Jurkat, Clone E6-1 (cell line): ENCODE measurements around the gene GRM1.
"Not testable (repeated sequence)": the region's sequence is repeated elsewhere in the genome, so short reads cannot be mapped to it uniquely, and the experiment has no call there.

ENCODE experiments used
- DNase-seq: peaks from one replicate; pipeline ENCODE4 v3.0.0-alpha.2; 2011; ENCODE audit warnings: low read depth, low spot score
- H3K4me3 ChIP-seq: 2 replicates; pipeline ENCODE4 v1.5.1; 2011; ENCODE audit warnings: mild to moderate bottlenecking, low read length, control low read depth, moderate library complexity

The GRM1 gene

GRCh38 chr6:146177785-146178184 lies 148.9 kb downstream of the GRM1 start:
- H3K4me3 ChIP-seq = no peak overlapping the region
- DNase-seq = no peak

GRCh38 chr6:146183831-146184230 lies 155.0 kb downstream of the GRM1 start:
- H3K4me3 ChIP-seq = no peak overlapping the region
- no peak for DNase-seq

- no peak for DNase-seq
- no peak overlapping the region for H3K4me3 ChIP-seq
Observed at GRCh38 chr6:146184701-146185100, 155.8 kb downstream of the GRM1 start.

GRCh38 chr6:146189131-146189530 lies 160.3 kb downstream of the GRM1 start:
- DNase-seq = no peak
- H3K4me3 ChIP-seq = no peak overlapping the region

GRCh38 chr6:146190581-146190980 lies 161.7 kb downstream of the GRM1 start:
- H3K4me3 ChIP-seq = no peak overlapping the region
- DNase-seq = no peak

GRCh38 chr6:146191166-146191565 lies 162.3 kb downstream of the GRM1 start:
- no peak for DNase-seq
- H3K4me3 ChIP-seq = no peak overlapping the region

GRCh38 chr6:146191612-146192011 lies 162.8 kb downstream of the GRM1 start:
- H3K4me3 ChIP-seq = no peak overlapping the region
- DNase-seq = no peak

- DNase-seq = no peak
- H3K4me3 ChIP-seq = no peak overlapping the region
Observed at GRCh38 chr6:146194434-146194833, 165.6 kb downstream of the GRM1 start.

GRCh38 chr6:146200176-146200575 lies 171.3 kb downstream of the GRM1 start:
- DNase-seq = no peak
- no peak overlapping the region for H3K4me3 ChIP-seq

- no peak overlapping the region for H3K4me3 ChIP-seq
- DNase-seq = no peak
Observed at GRCh38 chr6:146202570-146202969, 173.7 kb downstream of the GRM1 start.

- H3K4me3 ChIP-seq = no peak overlapping the region
- no peak for DNase-seq
Observed at GRCh38 chr6:146209942-146210341, 181.1 kb downstream of the GRM1 start.

- no peak for DNase-seq
- no peak overlapping the region for H3K4me3 ChIP-seq
Observed at GRCh38 chr6:146210406-146211083, 181.7 kb downstream of the GRM1 start.

GRCh38 chr6:146211646-146212045 lies 182.8 kb downstream of the GRM1 start:
- no peak for DNase-seq
- no peak overlapping the region for H3K4me3 ChIP-seq

GRCh38 chr6:146212781-146213180 lies 183.9 kb downstream of the GRM1 start:
- DNase-seq = no peak
- no peak overlapping the region for H3K4me3 ChIP-seq

- DNase-seq = no peak
Observed at GRCh38 chr6:146219101-146219500, 190.2 kb downstream of the GRM1 start.

GRCh38 chr6:146224449-146224848 lies 195.6 kb downstream of the GRM1 start:
- DNase-seq = no peak
- no peak overlapping the region for H3K4me3 ChIP-seq

More at GRCh38 chr6:146219101-146219500, 190.2 kb downstream of the GRM1 start:
- no peak overlapping the region for H3K4me3 ChIP-seq

- DNase-seq = no peak
Observed at GRCh38 chr6:146224988-146225387, 196.1 kb downstream of the GRM1 start.

GRCh38 chr6:146240322-146240721 lies 211.5 kb downstream of the GRM1 start:
- no peak for DNase-seq
- H3K4me3 ChIP-seq = no peak overlapping the region

More at GRCh38 chr6:146224988-146225387, 196.1 kb downstream of the GRM1 start:
- no peak overlapping the region for H3K4me3 ChIP-seq

GRCh38 chr6:146240807-146241206 lies 211.9 kb downstream of the GRM1 start:
- H3K4me3 ChIP-seq = no peak overlapping the region
- DNase-seq = no peak

- DNase-seq, H3K4me3 ChIP-seq: not testable (repeated sequence)
Observed at GRCh38 chr6:146243646-146244045, 214.8 kb downstream of the GRM1 start.

GRCh38 chr6:146244630-146245143 lies 215.8 kb downstream of the GRM1 start:
- H3K4me3 ChIP-seq = no peak overlapping the region
- DNase-seq = no peak
